KMS-11 (cell line): ENCODE results near the gene THRB.

ENCODE experiments used
- H2AFZ ChIP-seq: fragments of 200-600 bp; sonication (generic); 2 replicates; pipeline ENCODE4 v1.6.1; 2016; ENCODE audit warnings: antibody characterized with exemption, mixed run types, low read depth
- H3K27ac ChIP-seq: fragments of 200-600 bp; sonication (generic); 2 replicates; pipeline ENCODE4 v1.6.1; 2016; ENCODE audit warnings: mild to moderate bottlenecking, mixed run types
- H3K27me3 ChIP-seq: fragments of 200-600 bp; sonication (generic); 2 replicates; pipeline ENCODE4 v1.6.1; 2017; ENCODE audit warnings: mild to moderate bottlenecking, low read depth, mixed run types, moderate library complexity; ENCODE audit not compliant: insufficient read depth
- H3K36me3 ChIP-seq: fragments of 200-600 bp; sonication (generic); 2 replicates; pipeline ENCODE4 v1.6.1; 2017; ENCODE audit warnings: mild to moderate bottlenecking, mixed run types; ENCODE audit not compliant: insufficient read depth
- H3K4me1 ChIP-seq: fragments of 200-600 bp; sonication (generic); 2 replicates; pipeline ENCODE4 v1.6.1; 2016; ENCODE audit warnings: mild to moderate bottlenecking, low read depth, mixed run types; ENCODE audit not compliant: poor library complexity, severe bottlenecking
- H3K4me2 ChIP-seq: fragments of 200-600 bp; sonication (generic); 2 replicates; pipeline ENCODE4 v1.7.0; 2016; ENCODE audit warnings: mild to moderate bottlenecking, mixed run types
- H3K4me3 ChIP-seq: fragments of 200-600 bp; sonication (generic); IDR thresholded peaks from 2 replicates; pipeline ENCODE4 v1.6.1; 2017; ENCODE audit warnings: low read depth, low read length, mixed read lengths; ENCODE audit not compliant: insufficient read depth
- H3K79me2 ChIP-seq: fragments of 200-600 bp; sonication (generic); 2 replicates; pipeline ENCODE4 v1.6.1; 2016; ENCODE audit warnings: low read depth, mixed run types; ENCODE audit not compliant: insufficient read depth
- H3K9ac ChIP-seq: fragments of 200-600 bp; sonication (generic); 2 replicates; pipeline ENCODE4 v1.6.1; 2016; ENCODE audit warnings: mild to moderate bottlenecking, mixed run types
- H4K20me1 ChIP-seq: fragments of 200-600 bp; sonication (generic); 2 replicates; pipeline ENCODE4 v1.6.1; 2016; ENCODE audit warnings: mild to moderate bottlenecking, mixed run types; ENCODE audit not compliant: insufficient read depth
- CTCF ChIP-seq: fragments of 200-600 bp; sonication (generic); conservative IDR thresholded peaks from 2 replicates; pipeline ENCODE4 v1.6.1; 2017; ENCODE audit warnings: low read depth, mild to moderate bottlenecking, antibody characterized with exemption, low read length, moderate library complexity, mixed read lengths

THRB gene

GRCh38 chr3:24253336-24253735, 241.3 kb downstream of the THRB start:
- no peak overlapping the region for H3K4me3 ChIP-seq
- H3K79me2 ChIP-seq: no peaks in the 10 kb centered on the region
- no peaks in the 10 kb centered on the region for H3K36me3 ChIP-seq
- H3K27ac ChIP-seq: no peak overlapping the region
- H4K20me1 ChIP-seq: no peaks in the 10 kb centered on the region
- no peak for TF ChIP-seq CTCF
- H3K9ac ChIP-seq: no peak overlapping the region
- no peaks in the 10 kb centered on the region for H3K27me3 ChIP-seq
- no peaks in the 10 kb centered on the region for H3K4me1 ChIP-seq
- no peak overlapping the region for H3K4me2 ChIP-seq
- H2AFZ ChIP-seq: no peak overlapping the region

- Histone ChIP-seq H3K4me3 (no peak overlapping the region), H3K4me1 (no peaks in the 10 kb centered on the region), H3K27me3 (no peaks in the 10 kb centered on the region), H3K36me3 (no peaks in the 10 kb centered on the region), H3K9ac (no peak overlapping the region), H3K27ac (no peak overlapping the region), H3K4me2 (no peak overlapping the region), H3K79me2 (no peaks in the 10 kb centered on the region), H2AFZ (no peak overlapping the region), H4K20me1 (no peaks in the 10 kb centered on the region)
- TF ChIP-seq CTCF: no peak
These were observed 245.1 kb downstream of the THRB start for GRCh38 chr3:24249523-24249922.

- no peak overlapping the region for H3K4me2 ChIP-seq
- no peak overlapping the region for H3K9ac ChIP-seq
- no peaks in the 10 kb centered on the region for H3K36me3 ChIP-seq
- H3K27me3 ChIP-seq: no peaks in the 10 kb centered on the region
- no peak overlapping the region for H3K4me3 ChIP-seq
- TF ChIP-seq CTCF: no peak
- H4K20me1 ChIP-seq: no peaks in the 10 kb centered on the region
- no peaks in the 10 kb centered on the region for H3K79me2 ChIP-seq
- H3K27ac ChIP-seq: no peak overlapping the region
- no peaks in the 10 kb centered on the region for H3K4me1 ChIP-seq
- no peak overlapping the region for H2AFZ ChIP-seq
These were observed 249.6 kb downstream of the THRB start for GRCh38 chr3:24245056-24245455.

- no peak overlapping the region for H3K27ac ChIP-seq
- no peaks in the 10 kb centered on the region for H3K36me3 ChIP-seq
- H3K9ac ChIP-seq: no peak overlapping the region
- no peaks in the 10 kb centered on the region for H3K27me3 ChIP-seq
- H4K20me1 ChIP-seq: no peaks in the 10 kb centered on the region
- no peak overlapping the region for H3K4me3 ChIP-seq
- no peaks in the 10 kb centered on the region for H3K4me1 ChIP-seq
- H3K79me2 ChIP-seq: no peaks in the 10 kb centered on the region
- TF ChIP-seq CTCF: no peak
- no peak overlapping the region for H2AFZ ChIP-seq
- H3K4me2 ChIP-seq: no peak overlapping the region
These were observed 250.2 kb downstream of the THRB start for GRCh38 chr3:24244491-24244890.
